GM23248 (cell line): Measurements from ENCODE around the gene CCL28.

Source experiments
- EZH2 ChIP-seq: fragments of 200-600 bp; sonication (generic); IDR thresholded peaks from 2 replicates; pipeline ENCODE4 v1.6.1; 2018; ENCODE audit warnings: antibody characterized with exemption, mild to moderate bottlenecking; ENCODE audit not compliant: insufficient read depth, poor library complexity, severe bottlenecking
- EZH2phosphoT487 ChIP-seq: fragments of 200-600 bp; sonication (generic); IDR thresholded peaks from 2 replicates; pipeline ENCODE4 v1.6.1; 2018; ENCODE audit warnings: antibody characterized with exemption, moderate library complexity, mild to moderate bottlenecking, low read depth; ENCODE audit not compliant: insufficient read depth

DNA sequence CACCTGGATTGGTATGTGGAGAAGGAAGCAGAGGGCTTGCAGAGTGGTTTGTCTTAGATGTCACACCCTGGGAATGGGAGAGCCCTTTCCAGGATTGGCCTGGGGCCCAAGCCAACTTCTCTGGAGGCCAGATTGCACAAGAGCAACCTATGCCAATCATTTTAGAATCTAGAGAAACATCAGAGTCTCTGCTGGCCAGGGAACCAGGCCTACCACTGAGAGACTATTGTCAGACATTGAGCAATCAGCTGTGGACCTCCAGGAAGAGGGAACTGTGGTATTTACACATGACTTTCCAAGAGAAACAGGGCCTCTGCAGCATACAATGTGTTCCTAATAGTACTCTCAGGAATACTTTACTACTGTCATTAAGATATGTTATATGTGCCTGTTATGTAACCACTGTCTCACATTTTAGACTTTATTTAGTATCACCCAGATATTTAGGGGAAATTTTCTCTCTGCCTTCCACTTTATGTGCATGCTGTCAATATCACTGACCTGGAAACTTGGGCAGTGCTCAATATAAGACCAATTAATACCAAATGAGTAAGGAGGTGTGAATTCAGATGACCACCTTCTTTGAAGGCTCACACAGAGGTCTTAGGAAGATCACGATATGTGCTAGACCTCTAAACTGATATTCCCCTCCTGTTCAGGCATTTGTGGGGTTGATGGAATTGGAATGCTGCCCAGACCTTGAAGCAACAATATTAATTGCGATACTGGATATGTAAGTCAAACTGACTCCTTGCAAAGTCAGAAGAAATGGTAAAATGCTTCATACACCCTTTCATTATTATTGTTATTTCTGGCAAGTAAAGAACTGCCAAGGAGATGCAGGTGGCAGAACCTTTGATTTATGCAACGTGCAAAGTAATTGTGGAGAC lies 20.5 kb upstream of the CCL28 start:
- TF ChIP-seq EZH2 (no peak), EZH2phosphoT487 (no peak)
